PC-3 (cell line): ENCODE measurements around the gene MAPK6.

Experiments used
- EZH2 ChIP-seq: fragments of 300-600 bp; sonication (generic); IDR thresholded peaks from one replicate; pipeline ENCODE4 v1.6.1; 2017; ENCODE audit warnings: antibody characterized with exemption, mild to moderate bottlenecking, low read length; ENCODE audit not compliant: unreplicated experiment
- EZH2phosphoT487 ChIP-seq: fragments of 300-600 bp; sonication (generic); IDR thresholded peaks from 2 replicates; pipeline ENCODE4 v1.6.1; 2018; ENCODE audit warnings: mild to moderate bottlenecking, antibody characterized with exemption, low read length, borderline replicate concordance
- TF ChIP-seq, protein P1 (sequence below): fragments of 300-600 bp; sonication (generic); conservative IDR thresholded peaks from 2 replicates; pipeline ENCODE4 v1.5.1; 2017; ENCODE audit warnings: antibody characterized with exemption, low read depth, mild to moderate bottlenecking, low read length

DNA sequence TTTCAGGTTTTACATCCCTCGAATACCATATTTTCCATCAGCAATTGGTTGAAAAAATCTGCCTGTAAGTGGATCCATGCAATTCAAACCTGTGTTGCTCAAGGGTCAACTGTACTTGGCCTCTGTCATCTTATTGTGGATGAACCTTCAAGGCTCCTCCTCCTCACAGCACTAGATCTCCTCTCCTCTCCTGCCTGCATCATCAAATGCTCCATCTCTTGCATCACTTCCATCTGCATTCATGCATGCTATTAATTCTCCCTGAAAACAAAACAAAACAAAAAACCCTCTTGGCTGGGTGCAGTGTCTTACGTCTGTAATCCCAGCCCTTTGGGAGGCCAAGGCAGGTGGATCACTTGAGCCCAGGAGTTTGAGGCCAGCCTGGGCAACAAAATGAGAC, 83.4 kb downstream of the MAPK6 start:
- TF ChIP-seq, protein P1, sequence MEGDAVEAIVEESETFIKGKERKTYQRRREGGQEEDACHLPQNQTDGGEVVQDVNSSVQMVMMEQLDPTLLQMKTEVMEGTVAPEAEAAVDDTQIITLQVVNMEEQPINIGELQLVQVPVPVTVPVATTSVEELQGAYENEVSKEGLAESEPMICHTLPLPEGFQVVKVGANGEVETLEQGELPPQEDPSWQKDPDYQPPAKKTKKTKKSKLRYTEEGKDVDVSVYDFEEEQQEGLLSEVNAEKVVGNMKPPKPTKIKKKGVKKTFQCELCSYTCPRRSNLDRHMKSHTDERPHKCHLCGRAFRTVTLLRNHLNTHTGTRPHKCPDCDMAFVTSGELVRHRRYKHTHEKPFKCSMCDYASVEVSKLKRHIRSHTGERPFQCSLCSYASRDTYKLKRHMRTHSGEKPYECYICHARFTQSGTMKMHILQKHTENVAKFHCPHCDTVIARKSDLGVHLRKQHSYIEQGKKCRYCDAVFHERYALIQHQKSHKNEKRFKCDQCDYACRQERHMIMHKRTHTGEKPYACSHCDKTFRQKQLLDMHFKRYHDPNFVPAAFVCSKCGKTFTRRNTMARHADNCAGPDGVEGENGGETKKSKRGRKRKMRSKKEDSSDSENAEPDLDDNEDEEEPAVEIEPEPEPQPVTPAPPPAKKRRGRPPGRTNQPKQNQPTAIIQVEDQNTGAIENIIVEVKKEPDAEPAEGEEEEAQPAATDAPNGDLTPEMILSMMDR: no peak
- TF ChIP-seq EZH2phosphoT487 (no peak), EZH2 (no peak)
